HepG2 (cell line): ENCODE results near the gene PDPK1. TPM values are rescaled to one million over a fixed set of nuclear protein-coding genes. Genes with fewer than 3 reads are reported as not detected.

Experiments
- ARID2 ChIP-seq: sonication (generic); formaldehyde crosslinking; IDR thresholded peaks from 2 replicates; pipeline ENCODE4 v1.8.1; 2022; ENCODE audit warnings: mild to moderate bottlenecking, missing genetic modification reagents, borderline replicate concordance
- ELF1 ChIP-seq: sonication (generic); formaldehyde crosslinking; IDR thresholded peaks from 2 replicates; pipeline ENCODE4 v1.4.0; 2020; ENCODE audit warnings: missing genetic modification reagents
- IRF1 ChIP-seq: sonication (generic); formaldehyde crosslinking; IDR thresholded peaks from 2 replicates; pipeline ENCODE4 v1.4.0; 2020; ENCODE audit warnings: low read depth, mild to moderate bottlenecking, missing genetic modification reagents
- MLLT10 ChIP-seq: sonication (generic); formaldehyde crosslinking; IDR thresholded peaks from 2 replicates; pipeline ENCODE4 v1.4.0; 2020; ENCODE audit warnings: missing genetic modification reagents
- REXO4 ChIP-seq: sonication (generic); formaldehyde crosslinking; IDR thresholded peaks from 2 replicates; pipeline ENCODE4 v1.8.0; 2022; ENCODE audit warnings: missing genetic modification reagents, mild to moderate bottlenecking, borderline replicate concordance
- SRSF4 ChIP-seq: fragments of 200-400 bp; formaldehyde crosslinking; IDR thresholded peaks from one replicate; pipeline ENCODE4 v1.6.1; 2018; ENCODE audit warnings: mild to moderate bottlenecking, low read depth, low read length, moderate library complexity; ENCODE audit not compliant: poor library complexity, severe bottlenecking
- ZFAT ChIP-seq: sonication (generic); formaldehyde crosslinking; conservative IDR thresholded peaks from 2 replicates; pipeline ENCODE4 v1.8.1; 2023; ENCODE audit warnings: missing genetic modification reagents, inconsistent platforms
- ZNF180 ChIP-seq: sonication (generic); formaldehyde crosslinking; IDR thresholded peaks from 2 replicates; pipeline ENCODE4 v1.4.0; 2020; ENCODE audit warnings: low read depth, missing genetic modification reagents, borderline replicate concordance
- ZNF253 ChIP-seq: sonication (generic); formaldehyde crosslinking; IDR thresholded peaks from 2 replicates; pipeline ENCODE4 v1.8.0; 2022; ENCODE audit warnings: mild to moderate bottlenecking, missing genetic modification reagents, borderline replicate concordance
- ZNF280D ChIP-seq: sonication (generic); formaldehyde crosslinking; IDR thresholded peaks from 2 replicates; pipeline ENCODE4 v1.5.1; 2020; ENCODE audit warnings: mild to moderate bottlenecking, missing genetic modification reagents
- ZNF547 ChIP-seq: sonication (generic); formaldehyde crosslinking; IDR thresholded peaks from 2 replicates; pipeline ENCODE4 v1.5.1; 2020; ENCODE audit warnings: mild to moderate bottlenecking, missing genetic modification reagents
- ZNF687 ChIP-seq: sonication (generic); formaldehyde crosslinking; IDR thresholded peaks from 2 replicates; pipeline ENCODE4 v1.5.1; 2020; ENCODE audit warnings: mild to moderate bottlenecking, missing genetic modification reagents, moderate library complexity
- polyA plus RNA-seq, 8 experiments: library from polyadenylated mRNA; depleted of rRNA in 3 of 8; stranded (reverse) in 7 of 8; unstranded in 1 of 8; fragments of >200 nt; fragmentation: Illumina TruSeq in 4 of 8; extraction: Trizol in 4 of 8; gene quantifications; 2 replicates each; pipeline versions ENCODE4 v1.2.1 to v1.2.3, GENCODE V29; 2011 to 2016; ENCODE audit warnings: low read depth in 4 of 8, missing spikeins in 1 of 8, mixed read lengths in 1 of 8; ENCODE audit not compliant: insufficient read depth in 1 of 8
- total RNA-seq, 5 experiments: library from RNA; depleted of rRNA; stranded (reverse); fragments of >200 nt; fragmentation: Illumina TruSeq; extraction: Trizol; gene quantifications; 2 replicates each; pipeline ENCODE4 v1.2.3, GENCODE V29; 2016; ENCODE audit warnings: low read depth in 1 of 5
- TF ChIP-seq, protein P1 (sequence below): sonication (generic); formaldehyde crosslinking; IDR thresholded peaks from 2 replicates; pipeline ENCODE4 v1.5.1; 2020; ENCODE audit warnings: mild to moderate bottlenecking, missing genetic modification reagents, borderline replicate concordance

PDPK1 gene
- total and polyA plus RNA-seq, 2 of the 13 experiments (the other 11 are each of a cell fraction or from before 2014, with no cell fraction given): 59.6 to 129 TPM

GRCh38 chr16:2537451-2538379 lies at the start of gene PDPK1 (continued):
- TF ChIP-seq REXO4 (no peak), ZNF687 (peak; percentile 40; the same call in 1 of the 2 replicates), SRSF4 (no peak), ZNF253 (CRISPR knock-in tag) (no peak), ELF1 (peak; percentile 80), MLLT10 (CRISPR knock-in tag) (no peak), ZFAT (CRISPR knock-in tag) (no peak), ZNF280D (CRISPR knock-in tag) (no peak), ARID2 (CRISPR knock-in tag) (no peak), ZNF180 (CRISPR knock-in tag) (no peak), ZNF547 (no peak), IRF1 (CRISPR knock-in tag) (no peak)
- TF ChIP-seq, protein P1, sequence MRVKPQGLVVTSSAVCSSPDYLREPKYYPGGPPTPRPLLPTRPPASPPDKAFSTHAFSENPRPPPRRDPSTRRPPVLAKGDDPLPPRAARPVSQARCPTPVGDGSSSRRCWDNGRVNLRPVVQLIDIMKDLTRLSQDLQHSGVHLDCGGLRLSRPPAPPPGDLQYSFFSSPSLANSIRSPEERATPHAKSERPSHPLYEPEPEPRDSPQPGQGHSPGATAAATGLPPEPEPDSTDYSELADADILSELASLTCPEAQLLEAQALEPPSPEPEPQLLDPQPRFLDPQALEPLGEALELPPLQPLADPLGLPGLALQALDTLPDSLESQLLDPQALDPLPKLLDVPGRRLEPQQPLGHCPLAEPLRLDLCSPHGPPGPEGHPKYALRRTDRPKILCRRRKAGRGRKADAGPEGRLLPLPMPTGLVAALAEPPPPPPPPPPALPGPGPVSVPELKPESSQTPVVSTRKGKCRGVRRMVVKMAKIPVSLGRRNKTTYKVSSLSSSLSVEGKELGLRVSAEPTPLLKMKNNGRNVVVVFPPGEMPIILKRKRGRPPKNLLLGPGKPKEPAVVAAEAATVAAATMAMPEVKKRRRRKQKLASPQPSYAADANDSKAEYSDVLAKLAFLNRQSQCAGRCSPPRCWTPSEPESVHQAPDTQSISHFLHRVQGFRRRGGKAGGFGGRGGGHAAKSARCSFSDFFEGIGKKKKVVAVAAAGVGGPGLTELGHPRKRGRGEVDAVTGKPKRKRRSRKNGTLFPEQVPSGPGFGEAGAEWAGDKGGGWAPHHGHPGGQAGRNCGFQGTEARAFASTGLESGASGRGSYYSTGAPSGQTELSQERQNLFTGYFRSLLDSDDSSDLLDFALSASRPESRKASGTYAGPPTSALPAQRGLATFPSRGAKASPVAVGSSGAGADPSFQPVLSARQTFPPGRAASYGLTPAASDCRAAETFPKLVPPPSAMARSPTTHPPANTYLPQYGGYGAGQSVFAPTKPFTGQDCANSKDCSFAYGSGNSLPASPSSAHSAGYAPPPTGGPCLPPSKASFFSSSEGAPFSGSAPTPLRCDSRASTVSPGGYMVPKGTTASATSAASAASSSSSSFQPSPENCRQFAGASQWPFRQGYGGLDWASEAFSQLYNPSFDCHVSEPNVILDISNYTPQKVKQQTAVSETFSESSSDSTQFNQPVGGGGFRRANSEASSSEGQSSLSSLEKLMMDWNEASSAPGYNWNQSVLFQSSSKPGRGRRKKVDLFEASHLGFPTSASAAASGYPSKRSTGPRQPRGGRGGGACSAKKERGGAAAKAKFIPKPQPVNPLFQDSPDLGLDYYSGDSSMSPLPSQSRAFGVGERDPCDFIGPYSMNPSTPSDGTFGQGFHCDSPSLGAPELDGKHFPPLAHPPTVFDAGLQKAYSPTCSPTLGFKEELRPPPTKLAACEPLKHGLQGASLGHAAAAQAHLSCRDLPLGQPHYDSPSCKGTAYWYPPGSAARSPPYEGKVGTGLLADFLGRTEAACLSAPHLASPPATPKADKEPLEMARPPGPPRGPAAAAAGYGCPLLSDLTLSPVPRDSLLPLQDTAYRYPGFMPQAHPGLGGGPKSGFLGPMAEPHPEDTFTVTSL (CRISPR knock-in tag): no peak; the same call in 1 of the 2 replicates
